Measurements from ENCODE around the gene MYB.

DNA sequence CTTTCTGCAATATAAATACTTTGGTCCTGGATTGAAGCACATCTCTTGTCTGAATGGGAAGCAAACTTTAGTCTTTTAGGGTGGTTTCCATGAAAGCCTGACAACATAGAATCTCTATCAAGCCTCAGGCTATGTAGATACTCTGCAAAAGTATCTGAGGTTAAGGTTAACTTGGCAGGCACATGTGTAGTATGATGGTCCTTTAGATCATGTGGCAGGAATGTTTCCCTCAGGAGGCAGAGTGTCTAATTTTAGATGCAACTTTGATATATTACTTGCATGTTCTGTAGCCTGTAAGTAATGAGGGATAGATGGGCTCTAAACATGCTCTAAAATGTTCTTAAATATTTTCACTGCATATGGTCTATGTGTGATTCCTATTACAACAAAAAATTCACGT is 8.2 kb downstream of the MYB start:
- TF ChIP-seq CTCF (IDR thresholded peaks at IDR 0.05) (no peak), POLR2A (IDR thresholded peaks at IDR 0.05) (no peak)
